ENCODE measurements around the gene SAFB. TPM values are rescaled to one million over a fixed set of nuclear protein-coding genes. Genes with fewer than 3 reads are reported as not detected.
"Not testable (repeated sequence)": the region's sequence is repeated elsewhere in the genome, so short reads cannot be mapped to it uniquely, and the experiment has no call there.

The SAFB gene
- total RNA-seq, 4 donors from 2014 or later = 90.5 to 368 (median 185) TPM

- WGBS, 2 donors (ENCODE audit: low coverage in 1 of 2) = 84% methylated on average over 57 of the region's 76 CpGs; no CpG with 5 or more reads in 1 of the 2 donors
- in situ Hi-C loops (cut with MboI; ENCODE audit: low pct_ligation_motif_present in 1 of 4, low pct_unique_long_range_greater_than_20kb in 1 of 4, low sequenced_read_pairs in 3 of 4) (no loop called here), intact Hi-C loops (cut with DNase I; ENCODE audit: low total_unique reads) (no loop called here)
- no peaks in the 10 kb centered on the region for H3K36me3 ChIP-seq
- H3K4me1 ChIP-seq = peaks cover 0 to 38% (median 25%) of the 10 kb centered on the region in 4 donors
- TF ChIP-seq EP300 (IDR thresholded peaks at IDR 0.05; ENCODE audit: low read depth) (no peak), POLR2AphosphoS5 (IDR thresholded peaks at IDR 0.05) (no peak), POLR2A (IDR thresholded peaks at IDR 0.05) (no peak)
- TF ChIP-seq, protein P1, sequence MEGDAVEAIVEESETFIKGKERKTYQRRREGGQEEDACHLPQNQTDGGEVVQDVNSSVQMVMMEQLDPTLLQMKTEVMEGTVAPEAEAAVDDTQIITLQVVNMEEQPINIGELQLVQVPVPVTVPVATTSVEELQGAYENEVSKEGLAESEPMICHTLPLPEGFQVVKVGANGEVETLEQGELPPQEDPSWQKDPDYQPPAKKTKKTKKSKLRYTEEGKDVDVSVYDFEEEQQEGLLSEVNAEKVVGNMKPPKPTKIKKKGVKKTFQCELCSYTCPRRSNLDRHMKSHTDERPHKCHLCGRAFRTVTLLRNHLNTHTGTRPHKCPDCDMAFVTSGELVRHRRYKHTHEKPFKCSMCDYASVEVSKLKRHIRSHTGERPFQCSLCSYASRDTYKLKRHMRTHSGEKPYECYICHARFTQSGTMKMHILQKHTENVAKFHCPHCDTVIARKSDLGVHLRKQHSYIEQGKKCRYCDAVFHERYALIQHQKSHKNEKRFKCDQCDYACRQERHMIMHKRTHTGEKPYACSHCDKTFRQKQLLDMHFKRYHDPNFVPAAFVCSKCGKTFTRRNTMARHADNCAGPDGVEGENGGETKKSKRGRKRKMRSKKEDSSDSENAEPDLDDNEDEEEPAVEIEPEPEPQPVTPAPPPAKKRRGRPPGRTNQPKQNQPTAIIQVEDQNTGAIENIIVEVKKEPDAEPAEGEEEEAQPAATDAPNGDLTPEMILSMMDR (IDR thresholded peaks at IDR 0.05) = peak in 1 of 5 experiments; percentile 25
- no peaks in the 10 kb centered on the region for H3K27me3 ChIP-seq
- no peak for DNase-seq
- H3K9me3 ChIP-seq = no peaks in the 10 kb centered on the region
- H3K27ac ChIP-seq = peak overlapping the region; percentile 83 to 93 (median 88)
- H3K4me3 ChIP-seq = peak overlapping the region in 3 of 4 donors; percentile 42 to 70 (median 48)
Observed at GRCh38 chr19:5687360-5688198, 64.7 kb downstream of the SAFB start.

- peaks cover 0 to 39% (median 27%) of the 10 kb centered on the region in 4 donors for H3K4me1 ChIP-seq
- H3K36me3 ChIP-seq; H3K9me3 ChIP-seq; intact Hi-C loops (cut with DNase I; ENCODE audit: low total_unique reads); H3K27ac ChIP-seq; in situ Hi-C loops (cut with MboI; ENCODE audit: low pct_ligation_motif_present in 1 of 4, low pct_unique_long_range_greater_than_20kb in 1 of 4, low sequenced_read_pairs in 3 of 4); DNase-seq; H3K4me3 ChIP-seq; H3K27me3 ChIP-seq: not testable (repeated sequence)
- WGBS, 2 donors (ENCODE audit: low coverage in 1 of 2) = 95 to 100% methylated on average over 3 to 13 of the region's 13 CpGs
Observed at GRCh38 chr19:5688262-5688881, 65.5 kb downstream of the SAFB start.

- Histone ChIP-seq H3K36me3 (peaks cover 0 to 15% (median 3%) of the 10 kb centered on the region in 4 donors), H3K9me3 (no peaks in the 10 kb centered on the region), H3K4me1 (peaks cover 0 to 39% (median 27%) of the 10 kb centered on the region in 4 donors), H3K27me3 (no peaks in the 10 kb centered on the region), H3K4me3 (peak within 1 kb of the TSS; percentile 58 to 80 (median 65)), H3K27ac (peak within 1 kb of the TSS; percentile 91 to 93 (median 92))
- TF ChIP-seq POLR2A (IDR thresholded peaks at IDR 0.05) (peak; percentile 95), POLR2AphosphoS5 (IDR thresholded peaks at IDR 0.05) (peak; percentile 95 to 99 (median 99)), EP300 (IDR thresholded peaks at IDR 0.05; ENCODE audit: low read depth) (no peak)
- TF ChIP-seq, protein P1 (IDR thresholded peaks at IDR 0.05) = peak; percentile 95 to 99 (median 97)
- intact Hi-C loops (cut with DNase I; ENCODE audit: low total_unique reads) = no loop called here
- in situ Hi-C loops (cut with MboI; ENCODE audit: low pct_ligation_motif_present in 1 of 4, low pct_unique_long_range_greater_than_20kb in 1 of 4, low sequenced_read_pairs in 3 of 4) = no loop called here
- WGBS, 2 donors (ENCODE audit: low coverage in 1 of 2) = 1% methylated on average over 71 of the region's 73 CpGs; no CpG with 5 or more reads in 1 of the 2 donors
- peak; percentile 99 for DNase-seq
Observed at GRCh38 chr19:5690125-5690954, 67.5 kb downstream of the SAFB start, which contains the start of gene RPL36. Gene RPL36 (plus strand): TSS chr19:5690295. CDS start chr19:5690508, 213 bp downstream.

DNA sequence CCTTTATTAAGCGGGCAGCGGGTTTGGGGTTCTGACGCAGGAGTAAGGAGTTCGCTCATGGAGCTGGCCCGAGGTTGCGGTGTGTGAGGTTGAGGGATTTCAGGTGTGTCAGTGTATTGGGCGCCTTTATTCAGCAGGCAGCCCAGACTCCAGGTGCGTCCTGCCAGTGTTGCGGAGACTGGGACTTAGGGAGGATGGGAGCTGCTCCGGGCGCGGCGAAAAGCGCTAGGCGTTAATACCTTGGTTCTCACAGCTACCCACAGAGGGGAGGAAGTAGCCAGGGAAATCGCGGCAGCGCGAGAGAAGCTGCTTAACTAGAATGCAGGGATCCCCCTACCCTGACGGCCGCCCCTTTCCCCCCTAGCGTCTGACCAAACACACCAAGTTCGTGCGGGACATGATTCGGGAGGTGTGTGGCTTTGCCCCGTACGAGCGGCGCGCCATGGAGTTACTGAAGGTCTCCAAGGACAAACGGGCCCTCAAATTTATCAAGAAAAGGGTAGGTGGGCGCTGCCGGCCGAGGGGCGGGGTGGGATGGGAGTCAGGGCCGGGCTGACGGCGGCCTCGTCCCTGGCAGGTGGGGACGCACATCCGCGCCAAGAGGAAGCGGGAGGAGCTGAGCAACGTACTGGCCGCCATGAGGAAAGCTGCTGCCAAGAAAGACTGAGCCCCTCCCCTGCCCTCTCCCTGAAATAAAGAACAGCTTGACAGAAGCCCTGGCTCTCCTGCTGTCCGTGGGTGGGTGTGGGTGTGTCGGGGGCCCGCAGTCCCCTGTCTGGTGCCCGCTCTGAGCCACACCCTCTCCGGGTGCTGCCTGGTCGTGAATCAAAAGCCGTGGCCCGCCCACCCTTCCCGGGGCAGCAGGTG lies 68.3 kb downstream of the SAFB start:
- intact Hi-C loops (cut with DNase I; ENCODE audit: low total_unique reads) = no loop called here
- in situ Hi-C loops (cut with MboI; ENCODE audit: low pct_ligation_motif_present in 1 of 4, low pct_unique_long_range_greater_than_20kb in 1 of 4, low sequenced_read_pairs in 3 of 4) = no loop called here
- peak overlapping the region; percentile 58 to 80 (median 65) for H3K4me3 ChIP-seq
- peaks cover 0 to 37% (median 25%) of the 10 kb centered on the region in 4 donors for H3K4me1 ChIP-seq
- peak overlapping the region; percentile 91 to 93 (median 92) for H3K27ac ChIP-seq
- peak; percentile 78 for DNase-seq
- peaks cover 0 to 24% (median 5%) of the 10 kb centered on the region in 4 donors for H3K36me3 ChIP-seq
- no peaks in the 10 kb centered on the region for H3K9me3 ChIP-seq
- no peaks in the 10 kb centered on the region for H3K27me3 ChIP-seq
- TF ChIP-seq POLR2AphosphoS5 (IDR thresholded peaks at IDR 0.05) (peak in 2 of 3 donors; percentile 32 to 54), EP300 (IDR thresholded peaks at IDR 0.05; ENCODE audit: low read depth) (no peak), POLR2A (IDR thresholded peaks at IDR 0.05) (no peak)
- TF ChIP-seq, protein P1 (IDR thresholded peaks at IDR 0.05) = no peak
- 2% methylated on average over 49 of the region's 54 CpGs; no CpG with 5 or more reads in 1 of the 2 donors for WGBS, 2 donors (ENCODE audit: low coverage in 1 of 2)

Data from transverse colon (tissue), 4 donors.